Ovary (tissue), 9 donors: ENCODE results near the gene ZNF148. TPM values are rescaled to one million over a fixed set of nuclear protein-coding genes. Genes with fewer than 3 reads are reported as not detected.

Source experiments
- DNase-seq, 5 donors: peaks; one replicate each; pipeline ENCODE4 v3.0.0-alpha.2; 2019 to 2020
- H3K27ac ChIP-seq, 2 donors: fragments of 200-600 bp; one replicate each; pipeline versions ENCODE4 v1.5.1 to v1.8.0; 2019 to 2022
- H3K27me3 ChIP-seq: fragments of 200-600 bp; one replicate; pipeline ENCODE4 v1.8.0; 2022
- H3K36me3 ChIP-seq: fragments of 200-600 bp; sonication (generic); one replicate; pipeline ENCODE4 v1.5.1; 2019
- H3K4me1 ChIP-seq: one replicate; pipeline ENCODE4 v1.8.1; 2013; ENCODE audit warnings: mild to moderate bottlenecking, moderate library complexity; ENCODE audit not compliant: insufficient read depth
- H3K4me3 ChIP-seq: fragments of 200-600 bp; sonication (generic); one replicate; pipeline ENCODE4 v1.5.1; 2017
- H3K9me3 ChIP-seq, 2 donors: fragments of 200-600 bp in 1 of 2; sonication (generic) in 1 of 2; one replicate each; pipeline versions ENCODE4 v1.5.1 to v1.8.1; 2013 to 2019; ENCODE audit warnings: mild to moderate bottlenecking in 1 of 2, moderate library complexity in 1 of 2
- EP300 ChIP-seq: sonication (generic); formaldehyde crosslinking; IDR thresholded peaks from one replicate; pipeline ENCODE4 v1.6.1; 2017; ENCODE audit warnings: antibody characterized with exemption
- POLR2A ChIP-seq: fragments of 450-650 bp; IDR thresholded peaks from one replicate; pipeline ENCODE4 v1.6.1; 2017; ENCODE audit warnings: antibody characterized with exemption, mild to moderate bottlenecking, moderate library complexity
- WGBS, 3 donors: extraction: QIAGEN DNeasy Blood & Tissue Kit in 1 of 3; methylation state at CpG; one replicate each; pipeline versions ENCODE4 v1.1.5 to v1.1.7; 2013 to 2017; 5-methylcytosine and 5-hydroxymethylcytosine counted together
- intact Hi-C, 4 donors: fragments of 100-400 bp; cut with DNase I; formaldehyde crosslinking; loops; one replicate each; pipeline versions ENCODE4 v1.11.0 to v1.15.1; 2022 to 2023
- polyA plus RNA-seq, 2 donors: library from polyadenylated mRNA; stranded (reverse); fragments of 200-250 nt in 1 of 2; fragments of 350-450 nt in 1 of 2; fragmentation: Illumina TruSeq in 1 of 2; extraction: RNeasy Lipid Tissue Mini Kit (QIAGEN cat#74804) in 1 of 2; gene quantifications; one replicate each; pipeline ENCODE4 v1.2.3, GENCODE V29; 2013 to 2014
- total RNA-seq, 7 donors: library from RNA; depleted of rRNA in 2 of 7; stranded (reverse); fragments of >200 nt in 2 of 7; fragmentation: NEBNext Ultra II Directional in 3 of 7; extraction: Animal tissue kit (Norgen Biotek cat#: 25700) in 3 of 7; gene quantifications; one replicate each; pipeline versions ENCODE4 v1.1.0 to v1.2.4, GENCODE V29; 2016 to 2023
- TF ChIP-seq, protein P1 (sequence below), 3 donors: fragments of 450-650 bp in 2 of 3; fragments of 200-600 bp in 1 of 3; IDR thresholded peaks; one replicate each; pipeline versions ENCODE4 v1.5.1 to v1.8.0; 2016 to 2022; ENCODE audit warnings: antibody characterized with exemption in 3 of 3, mild to moderate bottlenecking in 1 of 3
- donor health status: DM: no; HTN: no; CAD: no; lungs with moderate emphysema.
- donor health status: DM: no; HTN: no; CAD: no.
- donor health status: Bipolar disorder and iron deficiency.
- donor health status: DM: yes; HTN: yes; CAD: no.
- donor health status: DM: no; HTN: no; CAD: no.
- donor health status: DM: yes; HTN: yes; CAD: no.

The ZNF148 gene
- total and polyA plus RNA-seq, 9 donors: 9.1 to 98.8 (median 66.8) TPM

DNA sequence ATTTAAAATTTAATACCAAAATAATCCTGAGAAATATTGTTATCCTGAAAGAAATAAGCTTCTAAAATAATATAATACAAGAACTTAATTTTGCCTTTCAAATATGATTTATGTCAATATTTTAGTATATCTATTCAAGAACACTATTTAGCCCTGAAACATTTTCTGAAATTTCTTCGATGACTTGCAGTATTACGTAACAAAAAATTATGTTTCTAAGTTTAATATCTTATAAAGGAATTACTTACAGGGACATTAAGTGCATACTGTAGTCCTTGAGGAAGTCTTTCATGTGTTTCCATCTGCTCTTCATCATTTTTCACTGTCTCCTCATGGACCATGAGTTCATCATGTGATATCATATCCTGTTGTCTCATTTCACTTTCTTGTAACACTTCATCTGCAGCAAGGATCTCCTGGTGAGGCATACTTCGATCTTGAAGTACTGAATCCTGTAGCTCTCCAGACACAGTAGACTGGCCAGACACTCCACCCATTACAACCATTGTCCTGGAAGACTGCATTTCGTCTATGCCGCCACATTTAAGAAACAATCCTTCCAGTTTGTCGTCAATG is 62.0 kb downstream of the ZNF148 start:
- Histone ChIP-seq H3K36me3 (no peaks in the 10 kb centered on the region), H3K9me3 (no peaks in the 10 kb centered on the region), H3K4me1 (peaks cover 2% of the 10 kb centered on the region), H3K27me3 (no peaks in the 10 kb centered on the region), H3K27ac (no peak overlapping the region), H3K4me3 (no peak overlapping the region)
- no peak for TF ChIP-seq EP300
- TF ChIP-seq, protein P1, sequence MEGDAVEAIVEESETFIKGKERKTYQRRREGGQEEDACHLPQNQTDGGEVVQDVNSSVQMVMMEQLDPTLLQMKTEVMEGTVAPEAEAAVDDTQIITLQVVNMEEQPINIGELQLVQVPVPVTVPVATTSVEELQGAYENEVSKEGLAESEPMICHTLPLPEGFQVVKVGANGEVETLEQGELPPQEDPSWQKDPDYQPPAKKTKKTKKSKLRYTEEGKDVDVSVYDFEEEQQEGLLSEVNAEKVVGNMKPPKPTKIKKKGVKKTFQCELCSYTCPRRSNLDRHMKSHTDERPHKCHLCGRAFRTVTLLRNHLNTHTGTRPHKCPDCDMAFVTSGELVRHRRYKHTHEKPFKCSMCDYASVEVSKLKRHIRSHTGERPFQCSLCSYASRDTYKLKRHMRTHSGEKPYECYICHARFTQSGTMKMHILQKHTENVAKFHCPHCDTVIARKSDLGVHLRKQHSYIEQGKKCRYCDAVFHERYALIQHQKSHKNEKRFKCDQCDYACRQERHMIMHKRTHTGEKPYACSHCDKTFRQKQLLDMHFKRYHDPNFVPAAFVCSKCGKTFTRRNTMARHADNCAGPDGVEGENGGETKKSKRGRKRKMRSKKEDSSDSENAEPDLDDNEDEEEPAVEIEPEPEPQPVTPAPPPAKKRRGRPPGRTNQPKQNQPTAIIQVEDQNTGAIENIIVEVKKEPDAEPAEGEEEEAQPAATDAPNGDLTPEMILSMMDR (IDR thresholded peaks at IDR 0.05): no peak
- TF ChIP-seq POLR2A: no peak
- DNase-seq: no peak
- 96% methylated on average over 6 of the region's 6 CpGs for WGBS, 3 donors
- intact Hi-C loops: no loop called here

DNA sequence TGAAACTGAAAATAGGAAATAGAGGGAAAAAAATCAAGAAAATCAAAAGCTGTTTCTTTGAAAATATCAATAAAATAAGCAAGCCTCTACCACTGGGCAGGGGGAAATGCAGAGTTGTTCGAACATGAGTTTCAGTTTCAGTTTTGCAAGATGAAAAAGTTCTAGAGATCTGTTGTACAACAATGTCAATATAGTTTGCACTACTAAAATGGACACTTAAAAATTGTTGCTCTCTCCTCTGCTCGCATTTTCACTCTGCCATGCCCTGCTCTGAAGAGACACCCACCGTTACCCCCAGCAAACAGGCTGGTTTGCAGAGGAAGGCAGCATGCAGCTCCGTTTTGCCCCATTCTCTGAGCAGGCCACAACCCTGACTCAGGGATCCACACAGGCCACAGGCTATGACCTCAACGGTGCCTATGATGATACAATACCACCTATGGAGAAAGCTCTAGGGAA is 64.5 kb downstream of the ZNF148 start:
- Histone ChIP-seq H3K4me3 (no peak overlapping the region), H3K27ac (no peak overlapping the region), H3K27me3 (no peaks in the 10 kb centered on the region), H3K9me3 (no peaks in the 10 kb centered on the region), H3K36me3 (no peaks in the 10 kb centered on the region), H3K4me1 (peaks cover 2% of the 10 kb centered on the region)
- TF ChIP-seq POLR2A (no peak), EP300 (no peak)
- TF ChIP-seq, protein P1 (IDR thresholded peaks at IDR 0.05): no peak
- 85 to 87% (median 85%) methylated on average over 5 of the region's 5 CpGs for WGBS, 3 donors
- intact Hi-C loops: no loop called here
- DNase-seq: no peak

DNA sequence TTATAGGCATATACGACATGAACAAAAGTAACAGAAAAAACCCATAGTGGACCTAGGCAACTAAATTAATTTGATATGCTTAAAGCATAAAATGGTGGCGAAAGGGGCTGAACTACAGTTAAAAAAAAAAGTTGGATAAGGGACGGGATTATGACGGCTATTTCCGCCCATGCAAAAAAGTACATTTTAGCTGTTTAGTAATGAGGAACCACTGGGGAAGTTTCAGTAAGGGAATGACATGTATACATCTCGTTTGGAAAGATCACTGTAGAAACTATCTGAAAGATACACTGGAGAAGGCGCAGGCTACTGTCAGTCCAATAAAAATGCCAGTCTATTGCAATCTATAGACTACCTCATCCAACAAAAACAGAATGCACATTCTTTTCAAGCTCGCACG is 65.6 kb downstream of the ZNF148 start:
- TF ChIP-seq POLR2A (no peak), EP300 (no peak)
- TF ChIP-seq, protein P1 (IDR thresholded peaks at IDR 0.05): no peak
- WGBS, 3 donors: 86 to 89% (median 87%) methylated on average over 9 of the region's 9 CpGs
- Histone ChIP-seq H3K36me3 (no peaks in the 10 kb centered on the region), H3K9me3 (no peaks in the 10 kb centered on the region), H3K4me1 (peaks cover 2% of the 10 kb centered on the region), H3K27me3 (no peaks in the 10 kb centered on the region), H3K4me3 (no peak overlapping the region), H3K27ac (no peak overlapping the region)
- no peak for DNase-seq
- intact Hi-C loops: no loop called here

DNA sequence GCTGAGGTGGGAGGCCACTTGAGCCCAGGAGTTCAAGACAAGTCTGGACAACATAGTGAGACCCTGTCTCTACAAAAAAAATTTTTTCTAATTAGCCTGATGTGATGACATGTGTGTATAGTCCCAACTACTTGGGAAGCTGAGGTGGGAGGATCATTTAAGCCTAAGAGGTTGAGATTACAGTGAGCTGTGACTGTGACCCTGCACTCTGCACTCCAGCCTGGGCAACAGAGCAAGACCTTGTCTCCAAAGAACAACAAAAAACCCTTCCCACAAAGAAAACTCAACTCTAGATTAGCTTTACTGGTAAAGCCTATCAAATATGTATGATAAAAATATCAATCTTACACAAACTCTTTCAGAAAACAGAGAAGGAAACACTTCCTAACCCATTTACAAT is 68.5 kb downstream of the ZNF148 start:
- no peaks in the 10 kb centered on the region for H3K27me3 ChIP-seq
- no peak for DNase-seq

More for the DNA sequence above, 68.5 kb downstream of the ZNF148 start:
- Histone ChIP-seq H3K27ac (no peak overlapping the region), H3K4me1 (peaks cover 2% of the 10 kb centered on the region), H3K4me3 (no peak overlapping the region), H3K9me3 (no peaks in the 10 kb centered on the region), H3K36me3 (no peaks in the 10 kb centered on the region)
- intact Hi-C loops: no loop called here
- no peak for TF ChIP-seq POLR2A
- TF ChIP-seq, protein P1 (IDR thresholded peaks at IDR 0.05): no peak
- TF ChIP-seq EP300: no peak
